ENCODE data around the gene FIGN.

Gene FIGN

DNA sequence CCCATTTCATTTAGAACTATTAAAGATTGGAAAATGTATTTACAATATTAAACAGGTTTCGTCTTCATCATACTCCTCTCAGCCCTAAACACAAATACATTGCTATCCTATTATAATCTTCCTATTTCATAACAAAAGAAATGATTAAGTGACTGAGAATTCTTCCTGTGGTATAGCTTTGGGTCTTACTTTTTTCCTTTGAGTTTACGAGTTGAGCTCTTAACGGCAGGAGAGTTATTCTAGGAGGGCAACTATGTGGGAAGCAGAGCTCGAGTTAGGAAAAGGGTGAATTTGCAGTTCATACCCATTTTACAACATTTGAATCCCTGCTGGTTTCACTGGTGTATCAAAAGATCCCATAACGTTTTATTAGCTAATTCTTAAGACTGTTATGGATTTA, 105.0 kb downstream of the FIGN start:
- no peak overlapping the region for H3K27ac ChIP-seq
- DNase-seq (ENCODE audit: low read depth, low spot score): no peak

DNA sequence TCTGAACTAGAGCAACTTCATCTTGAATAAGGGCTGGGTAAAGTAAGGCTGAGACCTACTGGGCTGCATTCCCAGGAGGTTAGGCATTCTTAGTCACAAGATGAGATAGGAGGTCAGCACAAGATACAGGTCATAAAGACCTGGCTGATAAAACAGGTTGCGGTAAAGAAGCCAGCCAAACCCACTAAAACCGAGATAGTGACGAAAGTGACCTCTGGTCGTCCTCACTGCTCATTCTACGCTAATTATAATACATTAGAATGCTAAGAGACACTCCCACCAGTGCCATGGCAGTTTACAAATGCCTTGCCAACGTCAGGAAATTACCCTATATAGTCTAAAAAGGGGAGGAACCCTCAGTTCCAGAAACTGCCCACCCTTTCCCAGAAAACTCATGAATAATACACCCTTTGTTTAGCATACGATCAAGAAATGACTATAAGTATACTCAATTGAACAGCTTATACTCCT, 109.1 kb downstream of the FIGN start:
- H3K27ac ChIP-seq: peak overlapping the region; percentile 30
- DNase-seq (ENCODE audit: low read depth, low spot score): no peak

DNA sequence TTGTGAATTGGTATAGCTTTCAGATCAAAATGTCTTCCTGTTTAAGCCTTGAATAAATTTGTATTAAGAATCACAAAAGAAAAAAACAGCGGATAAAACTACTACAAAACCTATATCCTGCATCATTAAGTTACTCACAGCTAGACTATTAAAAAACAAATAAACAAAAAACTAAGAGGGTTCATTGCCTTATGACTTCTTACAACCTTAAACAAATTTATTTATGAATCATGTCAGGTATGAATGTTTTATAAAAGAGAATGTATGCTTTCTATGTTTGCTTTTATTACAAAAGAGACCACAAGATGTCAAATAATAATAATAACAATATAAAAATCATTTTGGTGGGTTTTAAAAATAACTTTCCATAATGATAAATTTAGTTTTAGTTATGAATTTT, 109.6 kb downstream of the FIGN start:
- DNase-seq (ENCODE audit: low read depth, low spot score): no peak

GRCh38 chr2:163625632-163626031, 110.2 kb downstream of the FIGN start:
- DNase-seq (ENCODE audit: low read depth, low spot score): no peak
- H3K27ac ChIP-seq: peak overlapping the region; percentile 30

More for the DNA sequence above, 109.6 kb downstream of the FIGN start:
- H3K27ac ChIP-seq: peak overlapping the region; percentile 30

- no peak overlapping the region for H3K27ac ChIP-seq
- no peak for DNase-seq (ENCODE audit: low read depth, low spot score)
Observed at GRCh38 chr2:163621445-163622004, 114.3 kb downstream of the FIGN start.

- H3K27ac ChIP-seq: no peak overlapping the region
- DNase-seq (ENCODE audit: low read depth, low spot score): no peak
Observed at GRCh38 chr2:163617517-163617916, 118.3 kb downstream of the FIGN start.

- no peak for DNase-seq (ENCODE audit: low read depth, low spot score)
- H3K27ac ChIP-seq: no peak overlapping the region
Observed at GRCh38 chr2:163613266-163613731, 122.5 kb downstream of the FIGN start.

- H3K27ac ChIP-seq: no peak overlapping the region
- no peak for DNase-seq (ENCODE audit: low read depth, low spot score)
Observed at GRCh38 chr2:163612332-163612731, 123.5 kb downstream of the FIGN start.

DNA sequence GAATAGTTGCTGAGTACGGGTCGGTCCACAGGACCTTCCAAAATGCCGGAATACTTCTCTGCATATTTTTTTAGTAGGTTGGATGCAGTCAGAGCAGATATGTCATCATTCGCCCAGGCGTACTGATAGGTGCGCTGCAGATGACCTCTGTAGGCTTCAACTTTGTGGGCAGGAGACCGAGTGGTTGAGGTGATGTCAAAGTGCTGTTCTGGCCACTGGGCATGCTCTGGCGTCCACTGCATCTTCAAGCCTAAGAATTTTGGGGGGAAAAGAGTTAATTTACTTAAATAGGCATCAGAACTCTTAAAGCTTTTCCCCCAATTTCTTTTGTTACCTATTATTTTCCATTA, 124.3 kb downstream of the FIGN start:
- DNase-seq (ENCODE audit: low read depth, low spot score): no peak

DNA sequence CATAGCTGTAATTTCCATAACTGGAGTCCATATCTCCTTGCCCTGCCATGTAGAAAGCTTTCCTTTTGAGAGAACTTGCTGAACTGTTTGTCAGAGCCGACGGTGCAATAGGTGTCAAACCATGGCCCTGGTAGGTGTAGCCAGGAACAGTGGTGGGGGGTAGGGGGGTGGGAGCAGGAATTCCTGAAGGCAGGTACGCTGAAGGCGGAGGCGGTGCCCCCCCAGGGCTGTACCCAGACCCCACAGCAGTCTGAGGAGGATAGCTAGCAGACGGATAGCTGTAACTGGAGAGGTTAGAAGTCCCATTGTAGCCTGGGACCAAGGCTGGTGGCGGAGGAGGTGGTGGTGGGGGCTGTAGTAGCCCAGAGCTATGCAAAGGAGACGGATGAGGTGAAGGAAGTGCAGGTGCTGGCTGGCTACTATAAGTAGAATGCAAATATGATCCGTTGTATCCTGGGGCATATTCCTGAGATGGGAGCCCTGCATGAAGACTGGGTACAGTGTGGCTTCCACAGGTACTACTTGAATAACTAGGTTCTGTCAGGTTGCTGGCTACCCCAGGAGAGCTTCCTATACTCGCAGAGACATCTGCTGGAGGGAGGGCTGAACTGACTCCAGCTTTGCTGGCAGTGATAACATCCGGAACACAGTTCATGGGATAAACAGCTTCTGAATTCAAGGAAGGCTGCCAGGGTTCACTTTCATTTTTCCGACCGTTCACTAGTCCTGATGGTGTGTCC, 124.8 kb downstream of the FIGN start:
- DNase-seq (ENCODE audit: low read depth, low spot score): no peak
- no peak overlapping the region for H3K27ac ChIP-seq

More for the DNA sequence above, 124.3 kb downstream of the FIGN start:
- H3K27ac ChIP-seq: no peak overlapping the region

- no peak overlapping the region for H3K27ac ChIP-seq
Observed at GRCh38 chr2:163607630-163608029, 128.2 kb downstream of the FIGN start.

DNA sequence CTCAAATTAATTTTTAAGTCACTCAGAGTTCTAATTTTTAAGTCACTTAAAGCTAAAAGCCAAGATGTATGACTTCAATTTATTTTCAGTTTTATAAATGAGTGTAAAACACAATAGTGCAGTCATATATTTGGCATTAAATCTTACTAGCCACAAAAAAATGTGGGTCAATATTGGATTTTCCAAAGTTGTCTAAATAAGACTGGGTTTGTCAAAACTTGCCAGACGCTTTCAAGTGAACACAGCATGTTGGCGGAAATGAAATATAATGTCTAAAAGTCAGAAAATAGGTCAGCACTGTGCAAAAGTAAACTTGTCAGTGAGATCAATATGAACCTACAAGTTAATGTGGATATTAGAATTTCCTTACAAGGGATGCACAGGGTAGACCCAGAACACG, 128.9 kb downstream of the FIGN start:
- DNase-seq (ENCODE audit: low read depth, low spot score): no peak
- H3K27ac ChIP-seq: no peak overlapping the region

More at GRCh38 chr2:163607630-163608029, 128.2 kb downstream of the FIGN start:
- DNase-seq (ENCODE audit: low read depth, low spot score): no peak

DNA sequence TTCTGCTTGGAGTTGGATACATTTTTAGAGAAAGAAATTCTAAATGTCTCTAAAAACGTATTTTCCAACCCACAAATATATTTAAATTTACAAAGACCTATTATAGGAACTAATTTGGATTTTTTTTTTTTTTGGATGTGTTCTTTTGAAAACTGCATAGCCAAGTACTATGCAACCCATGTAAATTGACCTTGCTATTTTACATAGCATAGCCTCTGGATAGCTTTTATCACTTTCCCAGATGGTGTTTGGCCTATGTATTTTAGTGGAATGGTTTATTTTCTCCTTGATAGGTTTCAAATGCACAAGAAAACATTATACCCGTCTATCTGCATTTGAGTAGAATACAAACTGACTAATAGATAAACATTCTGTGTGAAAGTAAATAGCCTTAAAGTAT, 130.0 kb downstream of the FIGN start:
- DNase-seq (ENCODE audit: low read depth, low spot score): no peak
- no peak overlapping the region for H3K27ac ChIP-seq

- no peak overlapping the region for H3K27ac ChIP-seq
- DNase-seq (ENCODE audit: low read depth, low spot score): no peak
Observed at GRCh38 chr2:163604941-163605555, 130.8 kb downstream of the FIGN start.

DNA sequence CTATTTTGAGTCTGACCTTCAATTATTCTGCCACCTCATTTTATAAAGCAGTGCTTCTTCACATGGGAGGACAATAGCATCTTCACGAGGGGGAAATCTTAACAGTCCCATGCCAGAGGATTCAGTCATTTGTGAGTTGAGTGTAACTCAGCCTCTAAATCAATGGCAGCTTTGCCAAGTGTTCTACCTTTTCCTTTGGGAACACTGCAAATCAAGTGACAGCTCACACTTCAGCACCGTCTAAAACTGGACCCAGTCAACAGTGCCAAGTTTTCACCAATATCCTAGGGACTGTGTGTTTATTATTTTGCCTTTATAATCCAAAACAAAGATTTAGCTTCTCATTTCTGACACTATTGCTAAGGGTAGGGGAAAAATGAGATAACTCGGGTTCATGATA, 133.6 kb downstream of the FIGN start:
- H3K27ac ChIP-seq: no peak overlapping the region
- DNase-seq (ENCODE audit: low read depth, low spot score): no peak

- no peak for DNase-seq (ENCODE audit: low read depth, low spot score)
- no peak overlapping the region for H3K27ac ChIP-seq
Observed at GRCh38 chr2:163601377-163601776, 134.4 kb downstream of the FIGN start.

DNA sequence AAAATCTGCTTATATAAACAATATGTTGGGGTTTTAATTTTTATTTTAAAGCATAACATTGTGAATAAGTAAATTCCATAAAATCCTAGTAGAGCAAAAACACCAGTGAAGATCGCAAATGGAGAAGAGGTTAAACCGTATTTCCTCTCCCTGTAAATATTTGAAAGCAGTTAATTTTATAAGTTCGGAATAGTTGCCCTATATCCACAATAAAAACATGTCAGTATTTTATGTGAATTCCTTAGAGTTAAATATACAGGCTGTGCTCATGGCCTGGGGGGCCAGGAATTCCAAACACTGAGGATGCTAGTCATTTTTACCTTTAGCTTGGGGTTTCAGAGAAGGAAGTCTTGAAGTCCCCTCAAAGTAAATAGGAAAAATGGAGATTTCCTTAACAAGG, 135.0 kb downstream of the FIGN start:
- no peak for DNase-seq (ENCODE audit: low read depth, low spot score)
- H3K27ac ChIP-seq: no peak overlapping the region

GRCh38 chr2:163595028-163595427, 140.8 kb downstream of the FIGN start:
- DNase-seq (ENCODE audit: low read depth, low spot score): no peak
- no peak overlapping the region for H3K27ac ChIP-seq

DNA sequence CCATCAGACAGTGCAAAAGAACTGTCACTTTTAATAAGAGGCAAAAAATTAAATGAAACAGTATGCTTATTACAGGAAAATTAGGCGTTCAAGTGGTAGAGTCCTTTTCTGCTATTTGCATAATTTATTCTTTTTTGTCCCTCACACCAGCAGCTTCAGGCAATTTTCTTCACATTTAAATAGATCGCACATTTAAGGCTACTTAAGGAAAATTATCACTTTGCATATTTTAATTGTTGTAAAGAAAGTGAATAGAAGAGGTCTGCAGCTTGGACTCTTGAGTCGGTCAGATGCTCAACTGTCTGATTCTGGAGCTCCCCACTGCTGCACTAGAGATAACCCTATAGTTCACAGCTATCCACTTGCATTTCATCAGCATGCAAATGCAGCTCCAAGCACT, 141.3 kb downstream of the FIGN start:
- DNase-seq (ENCODE audit: low read depth, low spot score): no peak
- no peak overlapping the region for H3K27ac ChIP-seq

DNA sequence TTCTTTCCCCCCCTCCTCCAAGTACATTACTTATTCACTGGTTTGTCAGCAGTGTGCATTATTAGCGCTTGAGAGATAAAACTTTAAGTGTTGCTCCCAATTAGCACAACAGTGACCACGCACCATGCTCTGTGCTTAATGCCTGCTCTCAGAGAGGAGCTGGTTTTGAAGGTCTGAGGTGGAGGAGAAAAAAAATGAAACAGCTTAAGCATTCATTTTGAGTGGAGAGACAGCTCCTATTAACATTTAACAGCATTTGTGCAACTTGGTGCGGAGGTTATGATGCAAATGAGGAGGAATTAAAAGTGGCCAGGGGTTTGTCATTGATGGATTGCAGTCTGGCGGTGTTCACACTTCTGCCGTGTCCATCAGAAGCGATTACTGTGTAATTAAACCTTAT, 141.8 kb downstream of the FIGN start:
- no peak overlapping the region for H3K27ac ChIP-seq
- DNase-seq (ENCODE audit: low read depth, low spot score): no peak

GRCh38 chr2:163592954-163593622, 142.7 kb downstream of the FIGN start:
- H3K27ac ChIP-seq: no peak overlapping the region
- DNase-seq (ENCODE audit: low read depth, low spot score): no peak
